Activated CD4-positive, alpha-beta T cell treated with anti-CD3 and anti-CD28 coated beads for 1 hour (primary cell): ENCODE data around the gene TMEM200A.

Experiments
- DNase-seq: peaks from one replicate; pipeline ENCODE4 v3.0.0-alpha.2; 2020

TMEM200A gene

GRCh38 chr6:130379223-130379622 is 13.4 kb downstream of the TMEM200A start:
- no peak for DNase-seq

GRCh38 chr6:130381012-130381411 is 15.2 kb downstream of the TMEM200A start:
- DNase-seq = no peak

DNA sequence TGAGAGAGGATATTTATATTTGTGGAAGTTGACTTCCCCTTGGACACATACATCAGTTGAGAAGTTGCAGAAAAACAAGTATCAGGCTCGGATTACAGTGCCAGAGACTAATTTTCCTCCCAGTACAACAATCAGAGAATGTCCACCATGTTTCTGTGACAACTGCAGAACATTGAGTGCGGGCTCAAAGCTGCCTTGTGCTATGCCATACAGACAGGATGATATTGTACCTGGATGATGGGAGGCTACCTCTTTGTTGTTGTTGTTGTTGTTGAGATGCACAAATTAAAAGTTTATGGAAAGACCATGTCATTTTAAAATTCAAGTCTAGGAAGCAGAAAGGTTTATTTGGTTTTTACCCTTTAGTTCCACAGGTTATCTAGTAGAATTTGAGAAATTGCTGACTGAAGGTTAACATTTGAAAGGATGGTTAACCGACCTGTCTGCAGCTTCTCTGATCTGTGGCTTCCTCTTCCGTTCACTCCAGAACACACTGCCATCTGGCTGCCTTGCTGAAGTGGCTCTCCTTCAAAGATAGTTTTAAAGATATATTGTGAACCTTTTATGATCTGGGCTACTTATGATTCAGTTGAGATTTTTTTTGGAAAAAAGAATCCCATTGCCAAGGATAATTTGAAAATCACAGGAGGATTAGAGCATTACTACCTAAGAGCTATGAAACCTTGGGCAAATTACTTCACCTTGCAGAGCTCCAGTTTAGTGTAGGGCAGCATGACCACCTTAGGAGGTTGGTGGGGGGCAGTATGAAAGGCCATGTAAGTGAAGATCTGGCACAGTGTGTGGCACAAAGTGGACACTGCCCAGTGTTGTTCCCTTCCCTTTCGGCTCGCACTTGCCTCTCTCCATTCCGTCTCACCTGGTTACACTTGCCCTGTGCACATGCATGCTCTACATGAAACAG is 15.9 kb downstream of the TMEM200A start:
- DNase-seq = no peak

- DNase-seq = no peak
Measured at GRCh38 chr6:130382872-130383490, 17.2 kb downstream of the TMEM200A start.

DNA sequence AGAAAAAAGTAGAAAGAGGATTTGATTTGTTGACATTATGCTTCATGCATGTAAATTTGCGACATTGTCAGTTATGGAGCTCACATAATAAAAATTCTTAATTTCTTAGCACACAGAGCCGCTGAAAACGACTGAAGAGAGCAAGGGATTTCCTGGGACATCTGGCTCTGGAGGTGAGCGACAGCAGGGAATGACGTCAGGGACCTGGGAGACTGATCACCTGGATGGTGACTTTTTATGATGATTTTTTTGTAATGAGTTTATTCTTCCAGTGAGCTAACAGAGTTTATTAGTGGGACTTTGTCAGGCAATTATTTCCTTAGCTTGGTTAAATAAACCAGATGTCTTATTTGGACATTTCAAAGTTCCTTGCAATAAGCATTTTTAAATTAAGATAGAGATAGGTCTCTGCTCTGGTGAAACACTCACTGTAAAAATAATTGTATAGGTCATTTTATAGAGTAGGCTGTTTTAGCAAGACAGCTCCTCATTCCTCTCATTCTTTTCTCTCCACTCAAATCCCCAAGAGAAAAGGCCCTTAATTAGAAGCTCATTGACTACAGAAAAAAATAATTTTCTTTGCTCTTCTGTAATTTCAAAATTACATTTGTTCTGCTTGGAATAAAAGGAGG is 19.4 kb downstream of the TMEM200A start:
- no peak for DNase-seq

DNA sequence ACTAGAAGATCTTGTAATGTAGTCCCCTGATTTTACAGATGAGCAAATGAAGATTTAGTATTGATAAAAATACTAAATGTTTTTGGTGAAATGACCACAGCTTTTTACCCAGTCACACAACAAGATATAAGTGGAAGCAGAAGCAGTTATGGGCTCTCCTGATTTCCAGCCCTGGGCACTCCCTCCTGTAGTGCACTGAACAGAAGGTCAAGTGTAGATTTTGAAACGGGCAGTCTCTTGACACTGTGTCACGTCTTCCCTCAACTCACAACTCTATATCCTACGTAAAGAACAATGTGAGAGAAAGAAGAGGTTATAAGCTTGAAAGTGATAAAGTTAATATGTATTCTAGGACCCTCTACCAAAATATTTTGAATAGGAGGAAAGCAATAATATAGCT is 23.3 kb downstream of the TMEM200A start:
- DNase-seq = no peak

GRCh38 chr6:130390890-130391289 is 25.1 kb downstream of the TMEM200A start:
- DNase-seq = no peak

DNA sequence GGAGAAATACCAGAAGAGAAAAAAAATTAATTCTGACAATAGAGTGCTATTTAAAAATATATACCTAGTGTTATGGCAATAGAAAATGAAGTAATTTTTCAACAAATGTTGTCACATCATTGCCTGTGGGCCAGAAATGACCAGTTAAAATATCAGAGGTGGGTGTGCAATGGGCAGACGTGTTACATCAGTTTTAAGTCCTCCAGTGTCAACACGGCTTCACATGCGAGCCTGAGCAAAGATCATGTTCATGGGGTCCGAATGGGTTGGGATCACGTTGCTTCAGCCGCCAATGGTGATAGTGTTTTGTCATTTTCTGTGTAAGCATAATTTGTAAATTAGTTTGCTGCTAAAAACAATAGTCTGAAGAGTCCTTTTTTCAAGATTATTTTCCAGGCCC is 27.5 kb downstream of the TMEM200A start:
- DNase-seq = no peak

DNA sequence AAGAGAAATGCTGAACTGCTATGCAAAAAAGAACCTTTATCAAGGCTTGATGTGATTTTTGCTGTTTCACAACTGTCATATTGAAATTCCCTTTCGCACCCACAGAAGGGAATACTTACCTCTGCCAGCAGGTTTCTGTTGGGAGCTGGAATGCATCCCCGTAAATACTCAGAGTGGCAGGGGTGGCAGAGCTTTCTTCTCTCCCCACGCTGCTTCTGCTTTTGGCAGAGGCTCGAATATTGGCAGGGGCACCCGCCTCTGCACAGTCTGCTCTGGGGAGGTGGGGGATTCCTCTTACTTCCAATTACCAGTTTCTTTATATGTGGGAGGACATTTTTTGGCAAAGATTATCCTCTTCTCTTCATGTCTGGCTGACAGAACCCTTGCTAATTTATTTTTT is 28.4 kb downstream of the TMEM200A start:
- no peak for DNase-seq

GRCh38 chr6:130395164-130395563 is 29.3 kb downstream of the TMEM200A start:
- DNase-seq = no peak

- no peak for DNase-seq
Measured at GRCh38 chr6:130396722-130397121, 30.9 kb downstream of the TMEM200A start.

GRCh38 chr6:130405549-130405948 is 39.7 kb downstream of the TMEM200A start:
- no peak for DNase-seq

DNA sequence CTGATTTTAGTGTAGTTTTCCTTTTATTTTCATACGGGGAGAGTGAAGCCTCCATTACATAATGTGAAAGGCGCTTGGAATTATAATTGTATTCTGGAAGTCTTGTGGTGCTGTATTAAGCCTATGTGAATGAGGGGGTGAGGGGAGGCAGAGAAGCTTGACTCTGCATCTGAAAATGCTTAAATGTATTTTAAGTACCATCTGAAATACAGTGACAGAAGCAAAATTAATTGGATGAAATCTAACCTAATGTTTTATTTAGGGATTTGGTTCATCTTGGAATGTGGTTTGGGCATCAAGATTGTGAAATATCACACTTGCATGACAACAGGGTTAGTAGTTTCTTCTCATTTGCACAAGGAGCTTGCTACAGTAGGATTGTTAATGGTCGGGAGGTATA is 41.2 kb downstream of the TMEM200A start:
- DNase-seq = no peak

DNA sequence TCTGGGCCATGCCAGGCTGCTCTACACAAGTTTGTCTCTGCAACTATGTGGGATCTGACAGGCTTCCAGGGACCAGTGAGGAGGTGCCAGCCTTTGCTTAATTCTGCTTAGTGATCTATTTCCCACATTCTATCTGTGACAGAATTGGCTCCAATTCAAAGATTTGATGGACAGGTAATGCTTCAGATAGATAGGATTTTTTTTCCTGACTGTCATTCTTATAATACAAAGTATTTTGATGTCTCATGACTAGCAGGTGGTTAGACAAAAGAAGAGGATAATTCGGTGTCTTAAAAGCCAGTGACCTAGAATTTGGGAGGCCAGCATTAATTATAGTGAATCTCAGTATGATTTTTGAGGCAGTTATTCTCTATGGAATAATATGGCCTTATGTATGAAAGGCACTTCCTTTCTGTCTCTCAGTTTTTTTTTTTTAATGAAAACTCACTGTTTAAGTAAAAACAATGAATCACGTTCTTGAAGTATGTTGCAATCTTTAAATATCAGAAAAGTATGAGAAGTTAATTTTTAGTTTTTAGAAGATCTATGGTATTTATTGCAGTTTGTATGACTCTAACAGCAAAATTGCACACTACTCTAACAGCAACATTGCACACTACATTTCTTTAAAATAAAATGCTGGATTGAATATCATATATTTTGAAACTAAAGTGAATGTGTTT is 43.7 kb downstream of the TMEM200A start:
- DNase-seq = no peak

DNA sequence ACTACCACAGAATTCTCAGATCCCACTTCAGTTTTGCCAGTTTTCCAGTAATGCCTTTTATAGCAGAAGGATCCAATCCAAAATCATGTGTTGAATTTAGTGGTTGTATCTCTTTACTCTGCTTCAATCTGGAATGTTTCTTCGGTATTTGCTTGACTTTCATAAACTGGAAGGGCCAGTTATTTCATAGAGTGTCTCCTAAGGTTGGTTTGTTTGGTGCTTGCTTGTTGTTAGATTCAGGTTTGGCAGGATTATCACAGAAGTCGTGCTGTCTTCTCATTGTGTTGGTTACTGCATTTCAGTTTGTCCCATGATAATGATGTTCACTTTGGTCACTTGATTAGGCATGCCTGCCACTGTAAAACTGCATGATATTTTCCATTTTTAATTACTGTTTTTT is 45.7 kb downstream of the TMEM200A start:
- DNase-seq = no peak

DNA sequence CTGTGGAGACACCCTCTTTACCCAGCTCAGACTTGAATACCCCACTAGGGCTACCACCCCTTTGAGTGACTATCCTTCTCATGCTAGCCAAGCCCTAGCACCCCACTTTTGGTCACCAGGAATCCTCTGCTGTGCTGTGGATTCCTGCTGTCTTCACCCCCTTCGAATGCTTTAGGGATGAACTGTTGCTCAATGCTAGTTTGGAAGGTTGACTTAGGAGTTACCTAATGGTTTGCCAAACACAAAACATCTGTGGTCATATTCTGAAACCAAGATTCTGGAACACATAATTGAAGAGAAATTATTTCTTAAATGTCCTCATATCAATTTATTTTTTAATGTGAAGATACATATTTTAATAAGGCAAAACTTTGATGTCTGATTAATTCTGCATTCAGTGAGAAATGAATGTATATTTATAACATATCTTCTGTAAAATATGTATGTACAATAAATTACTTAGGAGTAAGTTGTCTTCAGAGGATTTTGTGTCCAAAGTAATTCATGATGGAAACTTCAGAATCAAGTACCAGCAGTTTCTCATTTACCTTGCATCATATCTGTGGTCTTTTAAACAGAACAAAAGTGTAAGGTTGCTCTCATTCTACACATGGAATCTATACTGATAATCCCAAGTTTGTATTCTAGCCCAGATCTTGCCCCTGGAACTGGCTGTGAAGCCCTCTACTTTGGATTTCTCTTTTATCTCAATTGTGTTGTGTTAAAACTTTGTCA is 46.9 kb downstream of the TMEM200A start:
- no peak for DNase-seq

DNA sequence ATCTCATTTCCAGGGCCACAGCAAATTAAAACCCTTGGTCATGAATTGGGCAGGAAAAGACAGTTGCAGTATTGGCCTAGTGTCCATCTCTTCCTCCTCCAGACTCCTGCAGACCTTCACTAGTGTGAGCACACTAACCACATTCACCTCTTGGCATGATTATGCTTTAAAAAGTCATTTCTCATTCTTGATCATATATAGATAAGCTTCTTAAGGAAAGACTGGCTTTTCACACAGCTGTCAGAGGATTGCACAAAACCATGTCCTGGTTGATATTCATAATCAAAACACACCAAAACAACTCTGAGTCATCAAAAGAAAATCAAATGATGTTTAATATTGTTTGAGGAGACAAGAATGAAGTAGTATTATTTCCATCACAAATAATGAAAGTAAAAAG is 52.1 kb downstream of the TMEM200A start:
- DNase-seq = no peak

GRCh38 chr6:130420911-130421310 is 55.1 kb downstream of the TMEM200A start:
- no peak for DNase-seq

- no peak for DNase-seq
Measured at GRCh38 chr6:130421585-130421984, 55.8 kb downstream of the TMEM200A start.

DNA sequence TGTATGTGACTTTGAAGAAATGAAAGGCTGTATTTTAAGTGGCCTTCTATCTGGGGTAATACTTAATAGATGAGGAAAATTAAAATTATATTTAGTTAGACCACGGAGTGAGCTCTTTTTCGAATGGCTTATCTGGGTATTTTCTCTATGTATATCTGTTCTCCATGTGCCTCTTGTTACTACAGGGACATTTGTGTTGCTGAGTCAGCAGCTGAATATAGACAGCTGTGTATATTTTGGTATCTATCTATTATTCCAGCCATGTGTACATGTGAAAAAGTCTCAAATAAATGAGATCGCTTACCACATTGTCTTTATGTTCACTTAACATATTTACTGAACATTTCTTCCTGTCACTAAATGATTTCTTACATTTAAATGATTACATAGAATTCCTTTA is 57.2 kb downstream of the TMEM200A start:
- no peak for DNase-seq

DNA sequence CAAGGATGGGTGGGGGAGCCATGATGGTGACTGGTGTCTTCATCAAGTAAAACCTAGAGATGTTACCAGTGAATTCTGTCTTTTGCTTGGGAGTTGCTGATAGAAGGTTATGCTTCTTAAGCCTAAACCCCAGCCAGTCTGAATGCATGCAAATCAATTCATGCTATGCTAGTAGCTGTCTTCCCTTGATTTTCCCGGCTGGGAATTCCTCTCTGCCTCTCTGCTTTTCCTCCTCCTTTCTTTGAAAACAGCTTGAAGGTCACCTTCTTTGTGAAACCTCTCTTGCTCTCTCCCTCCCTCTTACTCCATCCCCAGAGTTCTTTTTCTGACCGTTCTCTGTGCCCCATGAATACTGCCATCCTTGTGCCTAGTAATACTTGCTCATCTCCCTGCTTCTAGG is 58.9 kb downstream of the TMEM200A start:
- no peak for DNase-seq

- no peak for DNase-seq
Measured at GRCh38 chr6:130425537-130425936, 59.7 kb downstream of the TMEM200A start.
